GM12864 (cell line): Measurements from ENCODE around the gene RNASEH2C.

Source experiments
- DNase-seq: peaks from one replicate; pipeline ENCODE4 v3.0.0-alpha.2; 2011; ENCODE audit warnings: low read depth
- H3K4me3 ChIP-seq: 2 replicates; pipeline ENCODE4 v1.5.1; 2011; ENCODE audit warnings: mild to moderate bottlenecking, low read depth, low read length, control low read depth
- CTCF ChIP-seq: IDR thresholded peaks from 2 replicates; pipeline ENCODE4 v1.5.1; 2011; ENCODE audit warnings: low read depth, mild to moderate bottlenecking, moderate library complexity, low read length, control low read depth, inconsistent platforms; ENCODE audit errors: missing control alignments

The RNASEH2C gene

DNA sequence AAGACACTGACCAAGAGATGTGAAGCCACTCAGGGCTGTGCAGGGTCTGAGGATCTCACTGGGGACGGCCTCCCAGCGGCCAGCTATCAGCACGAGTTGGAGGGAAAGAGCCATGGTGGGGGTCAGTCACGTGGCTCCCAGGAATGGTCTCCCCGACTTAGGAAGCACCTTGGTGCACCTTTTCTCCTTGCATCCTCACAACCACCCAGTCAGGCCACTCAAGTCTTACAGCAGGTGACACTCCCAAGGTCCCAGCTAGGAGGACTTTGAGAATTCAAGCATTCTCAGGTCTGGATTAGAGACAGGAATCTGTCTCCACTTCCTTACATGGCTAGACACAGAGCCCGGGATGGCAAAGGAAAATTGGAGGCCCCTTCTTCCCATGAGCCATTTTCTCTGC lies 2.7 kb downstream of the RNASEH2C start:
- H3K4me3 ChIP-seq: no peak overlapping the region
- no peak for DNase-seq
- no peak for TF ChIP-seq CTCF

- TF ChIP-seq CTCF: no peak
- no peak overlapping the region for H3K4me3 ChIP-seq
- no peak for DNase-seq
Observed at GRCh38 chr11:65716774-65717405, 3.7 kb downstream of the RNASEH2C start.

- no peak overlapping the region for H3K4me3 ChIP-seq
- DNase-seq: no peak
- TF ChIP-seq CTCF: no peak
Observed at GRCh38 chr11:65716302-65716701, 4.3 kb downstream of the RNASEH2C start.

GRCh38 chr11:65714433-65714832 lies 6.2 kb downstream of the RNASEH2C start:
- no peak for TF ChIP-seq CTCF
- DNase-seq: no peak

DNA sequence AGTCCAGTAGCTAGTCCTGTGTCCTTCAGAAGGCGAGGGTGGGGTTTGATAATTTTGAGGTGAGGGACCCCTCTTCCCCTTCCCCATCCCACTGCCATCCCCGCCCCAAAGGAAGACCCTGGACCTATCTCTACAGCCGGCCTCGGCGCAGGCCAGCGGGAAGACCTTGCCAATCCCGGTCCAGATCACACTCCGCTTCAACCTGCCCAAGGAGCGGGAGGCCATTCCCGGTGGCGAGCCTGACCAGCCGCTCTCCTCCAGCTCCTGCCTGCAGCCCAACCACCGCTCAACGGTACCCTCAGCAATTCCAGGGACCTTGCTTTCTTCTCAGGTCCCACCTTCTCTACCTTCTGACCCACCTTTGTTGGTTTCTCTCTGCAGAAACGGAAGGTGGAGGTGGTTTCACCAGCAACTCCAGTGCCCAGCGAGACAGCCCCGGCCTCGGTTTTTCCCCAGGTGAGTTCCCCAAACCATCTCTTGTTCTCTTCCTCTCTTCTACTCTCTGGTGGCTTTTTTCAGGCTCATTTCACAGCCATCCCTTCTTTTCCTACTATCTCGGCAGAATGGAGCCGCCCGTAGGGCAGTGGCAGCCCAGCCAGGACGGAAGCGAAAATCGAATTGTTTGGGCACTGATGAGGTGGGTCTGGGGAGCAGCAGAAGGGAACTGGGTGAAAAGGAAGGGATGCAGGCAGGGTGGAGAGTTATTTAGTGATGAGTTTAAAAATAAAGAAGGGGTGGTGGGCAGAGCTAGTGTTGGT lies 7.2 kb downstream of the RNASEH2C start:
- peak overlapping the region; percentile 65 for H3K4me3 ChIP-seq
- DNase-seq: no peak
- TF ChIP-seq CTCF: no peak

More at GRCh38 chr11:65714433-65714832, 6.2 kb downstream of the RNASEH2C start:
- no peak overlapping the region for H3K4me3 ChIP-seq

DNA sequence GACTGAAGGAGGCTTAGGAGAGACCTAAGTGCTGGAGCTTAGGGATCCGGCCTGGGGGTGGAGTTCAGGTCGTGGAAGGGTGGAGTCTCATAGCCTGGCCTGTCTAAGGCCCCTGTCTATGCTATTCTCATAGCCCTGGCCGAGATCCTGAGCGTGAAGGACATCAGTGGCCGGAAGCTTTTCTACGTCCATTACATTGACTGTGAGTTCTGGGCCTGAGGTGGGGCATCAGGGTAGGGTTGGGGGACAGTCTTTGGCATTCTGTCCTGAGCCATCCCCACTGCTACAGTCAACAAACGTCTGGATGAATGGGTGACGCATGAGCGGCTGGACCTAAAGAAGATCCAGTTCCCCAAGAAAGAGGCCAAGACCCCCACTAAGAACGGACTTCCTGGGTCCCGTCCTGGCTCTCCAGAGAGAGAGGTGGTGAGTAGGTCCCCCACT lies 7.9 kb downstream of the RNASEH2C start:
- TF ChIP-seq CTCF: no peak
- no peak for DNase-seq
- H3K4me3 ChIP-seq: peak overlapping the region; percentile 65
